Upper lobe of left lung (tissue), 4 donors: ENCODE data around the gene KRTAP1-1.
"Not testable (repeated sequence)": the region's sequence is repeated elsewhere in the genome, so short reads cannot be mapped to it uniquely, and the experiment has no call there.

Experiments
- POLR2A ChIP-seq, 4 donors: fragments of 450-650 bp; IDR thresholded peaks; one replicate each; pipeline ENCODE4 v1.5.1; 2016 to 2017; ENCODE audit warnings: antibody characterized with exemption in 4 of 4, mild to moderate bottlenecking in 2 of 4
- TF ChIP-seq, protein P1 (sequence below), 6 experiments: fragments of 450-650 bp in 4 of 6; fragments of 200-600 bp in 2 of 6; sonication (generic) in 2 of 6; IDR thresholded peaks; one replicate each; pipeline ENCODE4 v1.5.1; 2016 to 2019; ENCODE audit warnings: antibody characterized with exemption in 6 of 6

GRCh38 chr17:41065016-41065689, 23.9 kb upstream of the KRTAP1-1 start:
- TF ChIP-seq, protein P1, sequence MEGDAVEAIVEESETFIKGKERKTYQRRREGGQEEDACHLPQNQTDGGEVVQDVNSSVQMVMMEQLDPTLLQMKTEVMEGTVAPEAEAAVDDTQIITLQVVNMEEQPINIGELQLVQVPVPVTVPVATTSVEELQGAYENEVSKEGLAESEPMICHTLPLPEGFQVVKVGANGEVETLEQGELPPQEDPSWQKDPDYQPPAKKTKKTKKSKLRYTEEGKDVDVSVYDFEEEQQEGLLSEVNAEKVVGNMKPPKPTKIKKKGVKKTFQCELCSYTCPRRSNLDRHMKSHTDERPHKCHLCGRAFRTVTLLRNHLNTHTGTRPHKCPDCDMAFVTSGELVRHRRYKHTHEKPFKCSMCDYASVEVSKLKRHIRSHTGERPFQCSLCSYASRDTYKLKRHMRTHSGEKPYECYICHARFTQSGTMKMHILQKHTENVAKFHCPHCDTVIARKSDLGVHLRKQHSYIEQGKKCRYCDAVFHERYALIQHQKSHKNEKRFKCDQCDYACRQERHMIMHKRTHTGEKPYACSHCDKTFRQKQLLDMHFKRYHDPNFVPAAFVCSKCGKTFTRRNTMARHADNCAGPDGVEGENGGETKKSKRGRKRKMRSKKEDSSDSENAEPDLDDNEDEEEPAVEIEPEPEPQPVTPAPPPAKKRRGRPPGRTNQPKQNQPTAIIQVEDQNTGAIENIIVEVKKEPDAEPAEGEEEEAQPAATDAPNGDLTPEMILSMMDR (IDR thresholded peaks at IDR 0.05), result not testable (repeated sequence)
- TF ChIP-seq POLR2A (IDR thresholded peaks at IDR 0.05), result not testable (repeated sequence)
